GM12874 (cell line): ENCODE data around the gene CADM4.

Experiments
- CTCF ChIP-seq: IDR thresholded peaks from 2 replicates; pipeline ENCODE4 v1.5.1; 2011; ENCODE audit warnings: low read depth, mild to moderate bottlenecking, control low read depth, low read length, moderate library complexity; ENCODE audit not compliant: insufficient read depth

CADM4 gene

GRCh38 chr19:43636121-43636683 is 3.4 kb downstream of the CADM4 start:
- TF ChIP-seq CTCF = no peak

GRCh38 chr19:43634872-43635560 is 4.6 kb downstream of the CADM4 start:
- no peak for TF ChIP-seq CTCF

GRCh38 chr19:43634506-43634871 is 5.2 kb downstream of the CADM4 start:
- TF ChIP-seq CTCF = no peak

GRCh38 chr19:43634068-43634467 is 5.6 kb downstream of the CADM4 start:
- TF ChIP-seq CTCF = no peak

GRCh38 chr19:43633520-43633919 is 6.1 kb downstream of the CADM4 start:
- no peak for TF ChIP-seq CTCF

GRCh38 chr19:43631491-43631890 is 8.2 kb downstream of the CADM4 start:
- TF ChIP-seq CTCF = no peak

- no peak for TF ChIP-seq CTCF
These were observed 10.9 kb downstream of the CADM4 start for GRCh38 chr19:43628646-43629326.
